EL (cell line): ENCODE measurements around the gene ZDHHC11.
A peak's percentile ranks its signal among the peaks of the same experiment; 100 is the strongest.
"Not testable (repeated sequence)": the region's sequence is repeated elsewhere in the genome, so short reads cannot be mapped to it uniquely, and the experiment has no call there.

ENCODE experiments used
- DNase-seq: peaks from one replicate; pipeline ENCODE4 v3.0.0-alpha.2; 2016

Gene ZDHHC11

GRCh38 chr5:798505-799138 is 52.2 kb downstream of the ZDHHC11 start:
- not testable (repeated sequence) for DNase-seq

- not testable (repeated sequence) for DNase-seq
Measured at GRCh38 chr5:797986-798385, 52.8 kb downstream of the ZDHHC11 start.

- not testable (repeated sequence) for DNase-seq
Measured at GRCh38 chr5:795873-796272, 54.9 kb downstream of the ZDHHC11 start.

GRCh38 chr5:794948-795347 is 55.8 kb downstream of the ZDHHC11 start:
- DNase-seq = not testable (repeated sequence)

- DNase-seq = not testable (repeated sequence)
Measured at GRCh38 chr5:788703-789102, 62.1 kb downstream of the ZDHHC11 start.

GRCh38 chr5:787857-788233 is 62.9 kb downstream of the ZDHHC11 start:
- DNase-seq = not testable (repeated sequence)

- DNase-seq = not testable (repeated sequence)
Measured at GRCh38 chr5:787224-787856, 63.4 kb downstream of the ZDHHC11 start.

GRCh38 chr5:785181-785705 is 65.5 kb downstream of the ZDHHC11 start:
- not testable (repeated sequence) for DNase-seq

GRCh38 chr5:784428-785177 is 66.2 kb downstream of the ZDHHC11 start, which contains the start of gene ZDHHC11B:
Gene ZDHHC11B, minus strand, starts transcription at chr5:784729. Its CDS starts 17,810 bp downstream, at chr5:766919.
- peak; percentile 43 for DNase-seq

GRCh38 chr5:783881-784427 is 66.8 kb downstream of the ZDHHC11 start:
- DNase-seq = not testable (repeated sequence)

GRCh38 chr5:783049-783802 is 67.6 kb downstream of the ZDHHC11 start:
- not testable (repeated sequence) for DNase-seq

GRCh38 chr5:782356-782755 is 68.4 kb downstream of the ZDHHC11 start:
- DNase-seq = not testable (repeated sequence)

- DNase-seq = not testable (repeated sequence)
Measured at GRCh38 chr5:780571-780970, 70.2 kb downstream of the ZDHHC11 start.

- DNase-seq = not testable (repeated sequence)
Measured at GRCh38 chr5:778967-779366, 71.8 kb downstream of the ZDHHC11 start.

GRCh38 chr5:778421-778820 is 72.4 kb downstream of the ZDHHC11 start:
- DNase-seq = not testable (repeated sequence)

- DNase-seq = no peak
Measured at GRCh38 chr5:777756-778161, 73.0 kb downstream of the ZDHHC11 start.

GRCh38 chr5:776862-777711 is 73.7 kb downstream of the ZDHHC11 start:
- no peak for DNase-seq

- no peak for DNase-seq
Measured at GRCh38 chr5:775961-776861, 74.6 kb downstream of the ZDHHC11 start.

GRCh38 chr5:775595-775960 is 75.2 kb downstream of the ZDHHC11 start:
- DNase-seq = not testable (repeated sequence)

- DNase-seq = not testable (repeated sequence)
Measured at GRCh38 chr5:774854-775505, 75.8 kb downstream of the ZDHHC11 start.
